Stimulated activated effector memory CD8-positive, alpha-beta T cell treated with anti-CD3 and anti-CD28 coated beads, Interleukin-12 subunit alpha, Interleukin-12 subunit beta, amount 100 ng/mL, for 72 hours (primary cell): ENCODE measurements around the gene POU2F3.

Experiments
- ATAC-seq: fragments of 150-1000 bp; cut with Tn5 transposase; 2 replicates; pipeline ENCODE4 v1.10.0; 2021
- DNase-seq, 2 donors: peaks; one replicate each; pipeline ENCODE4 v3.0.0; 2021 to 2022; ENCODE audit warnings: low spot score in 2 of 2
- H3K27ac Mint-ChIP-seq: one replicate; pipeline ENCODE4 v1.8.0; 2022; ENCODE audit warnings: mild to moderate bottlenecking, mixed read lengths
- H3K36me3 Mint-ChIP-seq: one replicate; pipeline ENCODE4 v1.8.0; 2022; ENCODE audit warnings: mild to moderate bottlenecking, mixed read lengths
- H3K4me1 Mint-ChIP-seq: one replicate; pipeline ENCODE4 v1.8.0; 2022; ENCODE audit warnings: mixed read lengths
- H3K4me3 Mint-ChIP-seq: one replicate; pipeline ENCODE4 v1.8.0; 2022; ENCODE audit warnings: mild to moderate bottlenecking, mixed read lengths
- H3K9me3 Mint-ChIP-seq: one replicate; pipeline ENCODE4 v1.8.0; 2022; ENCODE audit warnings: mixed read lengths

POU2F3 gene

GRCh38 chr11:120357620-120358019 lies 117.7 kb downstream of the POU2F3 start:
- H3K4me1 Mint-ChIP-seq = peaks cover 6% of the 10 kb centered on the region
- ATAC-seq = no peak
- no peak overlapping the region for H3K4me3 Mint-ChIP-seq
- DNase-seq = no peak
- H3K9me3 Mint-ChIP-seq = no peaks in the 10 kb centered on the region
- H3K27ac Mint-ChIP-seq = no peak overlapping the region
- no peaks in the 10 kb centered on the region for H3K36me3 Mint-ChIP-seq

- no peak for DNase-seq
- Mint-ChIP-seq H3K9me3 (no peaks in the 10 kb centered on the region), H3K4me3 (no peak overlapping the region), H3K4me1 (peaks cover 2% of the 10 kb centered on the region), H3K27ac (no peak overlapping the region), H3K36me3 (no peaks in the 10 kb centered on the region)
- ATAC-seq = no peak
These were observed 118.8 kb downstream of the POU2F3 start for GRCh38 chr11:120358729-120359128.

- no peaks in the 10 kb centered on the region for H3K9me3 Mint-ChIP-seq
- DNase-seq (no peak), ATAC-seq (no peak)
- H3K4me3 Mint-ChIP-seq = no peak overlapping the region
- no peaks in the 10 kb centered on the region for H3K4me1 Mint-ChIP-seq
- no peak overlapping the region for H3K27ac Mint-ChIP-seq
- no peaks in the 10 kb centered on the region for H3K36me3 Mint-ChIP-seq
These were observed 123.5 kb downstream of the POU2F3 start for GRCh38 chr11:120363436-120363835.

GRCh38 chr11:120365512-120365911 lies 125.6 kb downstream of the POU2F3 start:
- Mint-ChIP-seq H3K36me3 (no peaks in the 10 kb centered on the region), H3K27ac (no peak overlapping the region), H3K4me1 (no peaks in the 10 kb centered on the region), H3K4me3 (no peak overlapping the region), H3K9me3 (no peaks in the 10 kb centered on the region)
- DNase-seq (no peak), ATAC-seq (no peak)
